HEK293 (cell line): Measurements from ENCODE around the gene EXOC3.

Source experiments
- CTCF ChIA-PET: fragments of 350-600 bp; formaldehyde crosslinking; extraction: SDS; loops from one replicate; lab custom pipeline; 2021; ENCODE audit warnings: antibody characterized with exemption; lab: Yijun Ruan, JAX
- POLR2A ChIA-PET: fragments of 300-600 bp; formaldehyde crosslinking; extraction: SDS; loops from one replicate; lab custom pipeline; 2020; ENCODE audit warnings: antibody characterized with exemption, inconsistent platforms; lab: Yijun Ruan, JAX
- H3K27ac ChIP-seq: fragments of 200-500 bp; sonication (Bioruptor generic); 2 replicates; pipeline ENCODE4 v1.5.1; 2014; ENCODE audit warnings: low read depth, low read length, control low read depth, inconsistent platforms; ENCODE audit errors: extremely low read depth
- H3K36me3 ChIP-seq, 2 experiments: fragments of 200-500 bp in 1 of 2; sonication (Bioruptor generic) in 1 of 2; 1 replicate in 1 of 2; 2 replicates in 1 of 2; pipeline ENCODE4 v1.5.1; 2014 to 2017; ENCODE audit warnings: inconsistent platforms in 2 of 2, low read length in 2 of 2; ENCODE audit not compliant: control insufficient read depth in 2 of 2, insufficient read depth in 1 of 2
- H3K4me1 ChIP-seq: fragments of 200-500 bp; sonication (Bioruptor generic); 2 replicates; pipeline ENCODE4 v1.5.1; 2014; ENCODE audit warnings: mild to moderate bottlenecking, low read length, inconsistent platforms; ENCODE audit not compliant: control insufficient read depth, insufficient read depth
- H3K4me3 ChIP-seq: 2 replicates; pipeline ENCODE4 v1.5.1; 2011; ENCODE audit warnings: low read depth, mild to moderate bottlenecking, control low read depth, low read length, moderate library complexity
- H3K9me3 ChIP-seq: fragments of 200-500 bp; sonication (Bioruptor generic); 2 replicates; pipeline ENCODE4 v1.5.1; 2014; ENCODE audit warnings: low read depth, low read length, inconsistent platforms; ENCODE audit not compliant: control insufficient read depth, insufficient read depth
- BCL6B ChIP-seq: fragments of 450-650 bp; formaldehyde crosslinking; IDR thresholded peaks from 2 replicates; pipeline ENCODE4 v1.5.1; 2017; ENCODE audit warnings: missing biosample characterization, missing genetic modification characterization
- FEZF1 ChIP-seq: fragments of 450-650 bp; formaldehyde crosslinking; IDR thresholded peaks from 2 replicates; pipeline ENCODE4 v1.5.1; 2016; ENCODE audit warnings: missing biosample characterization, missing genetic modification characterization
- GFI1B ChIP-seq: fragments of 450-650 bp; formaldehyde crosslinking; IDR thresholded peaks from 2 replicates; pipeline ENCODE4 v1.5.1; 2016; ENCODE audit warnings: missing biosample characterization, missing genetic modification characterization
- GLI4 ChIP-seq: fragments of 450-650 bp; formaldehyde crosslinking; IDR thresholded peaks from 2 replicates; pipeline ENCODE4 v1.5.1; 2016; ENCODE audit warnings: missing biosample characterization, missing genetic modification characterization
- REPIN1 ChIP-seq: fragments of 450-650 bp; formaldehyde crosslinking; IDR thresholded peaks from 2 replicates; pipeline ENCODE4 v1.5.1; 2017; ENCODE audit warnings: missing biosample characterization, missing genetic modification characterization, low read depth
- SP2 ChIP-seq: fragments of 450-650 bp; formaldehyde crosslinking; IDR thresholded peaks from 2 replicates; pipeline ENCODE4 v1.5.1; 2016; ENCODE audit warnings: missing biosample characterization, missing genetic modification characterization
- SP3 ChIP-seq: fragments of 450-650 bp; formaldehyde crosslinking; IDR thresholded peaks from 2 replicates; pipeline ENCODE4 v1.5.1; 2016; ENCODE audit warnings: missing biosample characterization, missing genetic modification characterization
- WT1 ChIP-seq: fragments of 450-650 bp; formaldehyde crosslinking; IDR thresholded peaks from 2 replicates; pipeline ENCODE4 v1.5.1; 2016; ENCODE audit warnings: missing biosample characterization, missing genetic modification characterization
- ZBTB21 ChIP-seq: fragments of 450-650 bp; formaldehyde crosslinking; IDR thresholded peaks from 2 replicates; pipeline ENCODE4 v1.5.1; 2017; ENCODE audit warnings: missing biosample characterization, missing genetic modification characterization
- ZBTB7A ChIP-seq: fragments of 450-650 bp; formaldehyde crosslinking; IDR thresholded peaks from 2 replicates; pipeline ENCODE4 v1.5.1; 2016; ENCODE audit warnings: low read depth, missing biosample characterization, missing genetic modification characterization
- ZNF112 ChIP-seq: fragments of 450-650 bp; formaldehyde crosslinking; IDR thresholded peaks from 2 replicates; pipeline ENCODE4 v1.5.0; 2017; ENCODE audit warnings: missing biosample characterization, missing genetic modification characterization
- ZNF114 ChIP-seq: fragments of 450-650 bp; formaldehyde crosslinking; IDR thresholded peaks from 2 replicates; pipeline ENCODE4 v1.5.0; 2017; ENCODE audit warnings: missing biosample characterization, missing genetic modification characterization
- ZNF140 ChIP-seq: fragments of 450-650 bp; formaldehyde crosslinking; IDR thresholded peaks from 2 replicates; pipeline ENCODE4 v1.5.1; 2016; ENCODE audit warnings: missing biosample characterization, missing genetic modification characterization
- ZNF239 ChIP-seq: fragments of 450-650 bp; formaldehyde crosslinking; IDR thresholded peaks from 2 replicates; pipeline ENCODE4 v1.5.1; 2016; ENCODE audit warnings: missing biosample characterization, missing genetic modification characterization
- ZNF398 ChIP-seq: fragments of 450-650 bp; formaldehyde crosslinking; IDR thresholded peaks from 2 replicates; pipeline ENCODE4 v1.5.1; 2017; ENCODE audit warnings: missing biosample characterization, missing genetic modification characterization
- ZNF416 ChIP-seq: fragments of 450-650 bp; formaldehyde crosslinking; IDR thresholded peaks from 2 replicates; pipeline ENCODE4 v1.5.1; 2016; ENCODE audit warnings: missing biosample characterization, missing genetic modification characterization
- ZNF426 ChIP-seq: fragments of 450-650 bp; formaldehyde crosslinking; IDR thresholded peaks from 2 replicates; pipeline ENCODE4 v1.5.1; 2017; ENCODE audit warnings: missing biosample characterization, missing genetic modification characterization, mild to moderate bottlenecking, inconsistent platforms, moderate library complexity
- ZNF433 ChIP-seq: fragments of 450-650 bp; formaldehyde crosslinking; IDR thresholded peaks from 2 replicates; pipeline ENCODE4 v1.5.1; 2016; ENCODE audit warnings: missing biosample characterization, missing genetic modification characterization, low read depth
- ZNF514 ChIP-seq: fragments of 450-650 bp; formaldehyde crosslinking; IDR thresholded peaks from 2 replicates; pipeline ENCODE4 v1.5.1; 2016; ENCODE audit warnings: missing biosample characterization, missing genetic modification characterization
- ZNF585B ChIP-seq: fragments of 450-650 bp; formaldehyde crosslinking; IDR thresholded peaks from 2 replicates; pipeline ENCODE4 v1.5.1; 2016; ENCODE audit warnings: missing biosample characterization, missing genetic modification characterization
- ZNF658 ChIP-seq: fragments of 450-650 bp; formaldehyde crosslinking; IDR thresholded peaks from 2 replicates; pipeline ENCODE4; 2016; ENCODE audit warnings: missing biosample characterization, missing genetic modification characterization
- ZNF747 ChIP-seq: fragments of 450-650 bp; formaldehyde crosslinking; IDR thresholded peaks from 2 replicates; pipeline ENCODE4 v1.5.1; 2016; ENCODE audit warnings: missing biosample characterization, missing genetic modification characterization
- ZNF791 ChIP-seq: fragments of 450-650 bp; formaldehyde crosslinking; IDR thresholded peaks from 2 replicates; pipeline ENCODE4 v1.5.1; 2016; ENCODE audit warnings: missing biosample characterization, missing genetic modification characterization
- TF ChIP-seq, protein P1 (sequence below): fragments of 450-650 bp; formaldehyde crosslinking; IDR thresholded peaks from 2 replicates; pipeline ENCODE4 v1.5.1; 2017; ENCODE audit warnings: missing biosample characterization, missing genetic modification characterization
- TF ChIP-seq, protein P2 (sequence below): fragments of 450-650 bp; formaldehyde crosslinking; IDR thresholded peaks from 2 replicates; pipeline ENCODE4 v1.5.1; 2016; ENCODE audit warnings: missing biosample characterization, missing genetic modification characterization
- TF ChIP-seq, protein P3 (sequence below): fragments of 450-650 bp; formaldehyde crosslinking; IDR thresholded peaks from 2 replicates; pipeline ENCODE4 v1.5.1; 2016; ENCODE audit warnings: missing biosample characterization, missing genetic modification characterization
- TF ChIP-seq, protein P4 (sequence below): fragments of 450-650 bp; formaldehyde crosslinking; IDR thresholded peaks from 2 replicates; pipeline ENCODE4; 2016; ENCODE audit warnings: missing biosample characterization, missing genetic modification characterization

Gene EXOC3

DNA sequence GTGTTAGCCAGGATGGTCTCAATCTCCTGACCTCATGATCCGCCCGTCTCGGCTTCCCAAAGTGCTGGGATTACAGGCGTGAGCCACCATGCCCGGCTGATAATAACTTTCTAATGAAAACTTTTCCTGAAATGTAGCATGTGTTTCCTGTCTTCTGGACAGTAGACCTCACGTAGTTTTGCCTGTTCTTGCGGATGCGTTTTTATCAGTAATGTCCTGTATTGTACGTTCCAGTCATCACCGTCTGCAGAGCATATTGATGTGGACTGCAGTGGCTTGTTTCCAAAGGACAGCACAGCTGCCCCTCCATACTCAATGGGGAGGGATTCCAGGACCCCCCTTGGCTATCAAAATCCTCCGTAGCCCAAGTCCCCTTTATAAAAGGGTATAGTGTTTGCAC is 12.8 kb downstream of the EXOC3 start:
- H3K4me1 ChIP-seq, result no peaks in the 10 kb centered on the region
- no peak overlapping the region for H3K27ac ChIP-seq
- no peak overlapping the region for H3K4me3 ChIP-seq
- H3K36me3 ChIP-seq, result peaks cover 31 to 94% of the 10 kb centered on the region in 2 experiments
- H3K9me3 ChIP-seq, result no peaks in the 10 kb centered on the region
- TF ChIP-seq ZNF112 (no peak), ZNF426 (tag by site-specific recombination) (no peak), ZNF791 (tag by site-specific recombination) (no peak), SP3 (tag by site-specific recombination) (no peak), BCL6B (no peak), ZNF585B (tag by site-specific recombination) (no peak), ZBTB21 (no peak), ZNF658 (no peak), ZNF416 (no peak), WT1 (tag by site-specific recombination) (no peak), FEZF1 (tag by site-specific recombination) (no peak), REPIN1 (no peak), SP2 (tag by site-specific recombination) (no peak), ZBTB7A (no peak), ZNF514 (no peak), ZNF114 (tag by site-specific recombination) (no peak)
- TF ChIP-seq, protein P1, sequence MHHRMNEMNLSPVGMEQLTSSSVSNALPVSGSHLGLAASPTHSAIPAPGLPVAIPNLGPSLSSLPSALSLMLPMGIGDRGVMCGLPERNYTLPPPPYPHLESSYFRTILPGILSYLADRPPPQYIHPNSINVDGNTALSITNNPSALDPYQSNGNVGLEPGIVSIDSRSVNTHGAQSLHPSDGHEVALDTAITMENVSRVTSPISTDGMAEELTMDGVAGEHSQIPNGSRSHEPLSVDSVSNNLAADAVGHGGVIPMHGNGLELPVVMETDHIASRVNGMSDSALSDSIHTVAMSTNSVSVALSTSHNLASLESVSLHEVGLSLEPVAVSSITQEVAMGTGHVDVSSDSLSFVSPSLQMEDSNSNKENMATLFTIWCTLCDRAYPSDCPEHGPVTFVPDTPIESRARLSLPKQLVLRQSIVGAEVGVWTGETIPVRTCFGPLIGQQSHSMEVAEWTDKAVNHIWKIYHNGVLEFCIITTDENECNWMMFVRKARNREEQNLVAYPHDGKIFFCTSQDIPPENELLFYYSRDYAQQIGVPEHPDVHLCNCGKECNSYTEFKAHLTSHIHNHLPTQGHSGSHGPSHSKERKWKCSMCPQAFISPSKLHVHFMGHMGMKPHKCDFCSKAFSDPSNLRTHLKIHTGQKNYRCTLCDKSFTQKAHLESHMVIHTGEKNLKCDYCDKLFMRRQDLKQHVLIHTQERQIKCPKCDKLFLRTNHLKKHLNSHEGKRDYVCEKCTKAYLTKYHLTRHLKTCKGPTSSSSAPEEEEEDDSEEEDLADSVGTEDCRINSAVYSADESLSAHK (tag by site-specific recombination), result no peak
- ChIA-PET POLR2A (no interaction called here), CTCF (interaction anchor here (0.9 kb wide), 1 partner anchor 9 kb away, joined by 4 read pairs; no protein-coding TSS in a partner anchor)

DNA sequence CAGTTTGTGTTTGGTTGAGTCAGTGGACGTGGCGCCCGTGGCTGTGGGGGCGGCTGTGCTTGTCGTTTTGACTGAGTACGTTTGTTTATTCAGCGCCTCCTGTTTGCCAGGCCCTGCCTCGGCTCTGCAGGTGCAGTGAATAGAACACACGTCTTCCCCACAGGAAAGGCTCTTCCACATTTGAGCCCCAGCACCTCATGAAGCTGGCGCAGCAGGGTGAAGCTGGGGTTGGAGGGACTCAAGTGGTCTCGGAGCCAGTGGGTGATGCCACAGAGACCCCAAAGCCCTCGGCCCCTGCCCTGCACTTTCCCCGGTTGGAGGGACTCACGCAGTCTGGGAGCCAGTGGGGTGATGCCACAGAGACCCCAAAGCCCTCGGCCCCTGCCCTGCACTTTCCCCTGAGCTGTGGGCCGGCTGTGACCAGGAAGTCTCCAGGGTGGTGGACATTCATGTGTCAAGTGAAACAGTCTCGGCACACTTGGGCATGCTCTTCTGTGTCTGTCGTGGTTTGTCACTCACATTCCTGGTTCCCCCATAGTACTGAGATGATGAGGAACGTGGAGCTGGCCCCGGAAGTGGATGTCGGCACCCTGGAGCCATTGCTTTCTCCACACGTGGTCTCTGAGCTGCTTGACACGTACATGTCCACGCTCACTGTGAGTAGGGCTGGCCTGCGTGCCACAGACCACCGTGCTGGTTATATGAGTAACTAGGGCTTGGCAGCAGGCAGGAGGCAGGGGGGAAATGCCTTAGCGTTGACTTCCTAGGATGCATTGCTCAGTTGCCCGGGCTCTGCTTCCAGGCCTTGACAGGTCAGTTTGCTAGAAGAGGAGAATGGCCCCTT is 13.6 kb downstream of the EXOC3 start:
- no peak overlapping the region for H3K27ac ChIP-seq
- no peak overlapping the region for H3K4me3 ChIP-seq
- peaks cover 32 to 89% of the 10 kb centered on the region in 2 experiments for H3K36me3 ChIP-seq
- CTCF ChIA-PET, result interaction anchor here (1.2 kb wide), 1 partner anchor 10 kb away, joined by 6 read pairs; no protein-coding TSS in a partner anchor
- no peaks in the 10 kb centered on the region for H3K4me1 ChIP-seq
- POLR2A ChIA-PET, result no interaction called here
- H3K9me3 ChIP-seq, result no peaks in the 10 kb centered on the region
- no peak for TF ChIP-seq ZNF433 (tag by site-specific recombination)
- TF ChIP-seq GFI1B (tag by site-specific recombination), result no peak
- TF ChIP-seq GLI4 (tag by site-specific recombination), result no peak
- TF ChIP-seq, protein P2, sequence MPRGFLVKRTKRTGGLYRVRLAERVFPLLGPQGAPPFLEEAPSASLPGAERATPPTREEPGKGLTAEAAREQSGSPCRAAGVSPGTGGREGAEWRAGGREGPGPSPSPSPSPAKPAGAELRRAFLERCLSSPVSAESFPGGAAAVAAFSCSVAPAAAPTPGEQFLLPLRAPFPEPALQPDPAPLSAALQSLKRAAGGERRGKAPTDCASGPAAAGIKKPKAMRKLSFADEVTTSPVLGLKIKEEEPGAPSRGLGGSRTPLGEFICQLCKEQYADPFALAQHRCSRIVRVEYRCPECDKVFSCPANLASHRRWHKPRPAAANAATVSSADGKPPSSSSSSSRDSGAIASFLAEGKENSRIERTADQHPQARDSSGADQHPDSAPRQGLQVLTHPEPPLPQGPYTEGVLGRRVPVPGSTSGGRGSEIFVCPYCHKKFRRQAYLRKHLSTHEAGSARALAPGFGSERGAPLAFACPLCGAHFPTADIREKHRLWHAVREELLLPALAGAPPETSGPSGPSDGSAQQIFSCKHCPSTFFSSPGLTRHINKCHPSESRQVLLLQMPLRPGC (tag by site-specific recombination), result no peak
- TF ChIP-seq ZNF747 (tag by site-specific recombination), result no peak
- TF ChIP-seq, protein P3, sequence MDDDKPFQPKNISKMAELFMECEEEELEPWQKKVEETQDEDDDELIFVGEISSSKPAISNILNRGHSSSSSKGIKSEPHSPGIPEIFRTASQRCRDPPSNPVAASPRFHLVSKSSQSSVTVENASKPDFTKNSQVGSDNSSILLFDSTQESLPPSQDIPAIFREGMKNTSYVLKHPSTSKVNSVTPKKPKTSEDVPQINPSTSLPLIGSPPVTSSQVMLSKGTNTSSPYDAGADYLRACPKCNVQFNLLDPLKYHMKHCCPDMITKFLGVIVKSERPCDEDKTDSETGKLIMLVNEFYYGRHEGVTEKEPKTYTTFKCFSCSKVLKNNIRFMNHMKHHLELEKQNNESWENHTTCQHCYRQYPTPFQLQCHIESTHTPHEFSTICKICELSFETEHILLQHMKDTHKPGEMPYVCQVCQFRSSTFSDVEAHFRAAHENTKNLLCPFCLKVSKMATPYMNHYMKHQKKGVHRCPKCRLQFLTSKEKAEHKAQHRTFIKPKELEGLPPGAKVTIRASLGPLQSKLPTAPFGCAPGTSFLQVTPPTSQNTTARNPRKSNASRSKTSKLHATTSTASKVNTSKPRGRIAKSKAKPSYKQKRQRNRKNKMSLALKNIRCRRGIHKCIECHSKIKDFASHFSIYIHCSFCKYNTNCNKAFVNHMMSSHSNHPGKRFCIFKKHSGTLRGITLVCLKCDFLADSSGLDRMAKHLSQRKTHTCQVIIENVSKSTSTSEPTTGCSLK (tag by site-specific recombination), result no peak
- TF ChIP-seq, protein P4, sequence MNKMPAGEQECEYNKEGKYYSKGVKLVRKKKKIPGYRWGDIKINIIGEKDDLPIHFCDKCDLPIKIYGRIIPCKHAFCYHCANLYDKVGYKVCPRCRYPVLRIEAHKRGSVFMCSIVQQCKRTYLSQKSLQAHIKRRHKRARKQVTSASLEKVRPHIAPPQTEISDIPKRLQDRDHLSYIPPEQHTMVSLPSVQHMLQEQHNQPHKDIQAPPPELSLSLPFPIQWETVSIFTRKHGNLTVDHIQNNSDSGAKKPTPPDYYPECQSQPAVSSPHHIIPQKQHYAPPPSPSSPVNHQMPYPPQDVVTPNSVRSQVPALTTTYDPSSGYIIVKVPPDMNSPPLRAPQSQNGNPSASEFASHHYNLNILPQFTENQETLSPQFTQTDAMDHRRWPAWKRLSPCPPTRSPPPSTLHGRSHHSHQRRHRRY (tag by site-specific recombination), result no peak
- TF ChIP-seq ZNF398 (tag by site-specific recombination), result no peak
- no peak for TF ChIP-seq ZNF140 (tag by site-specific recombination)
- TF ChIP-seq ZNF239 (tag by site-specific recombination), result no peak
